ENCODE results near the gene SLC15A2. TPM values are rescaled to one million over a fixed set of nuclear protein-coding genes. Genes with fewer than 3 reads are reported as not detected.

Gene SLC15A2
- total RNA-seq, 1 experiment from 2014 or later: 0.41 TPM

- no peak overlapping the region for H3K4me3 ChIP-seq (ENCODE audit: low read depth in 2 of 2, low read length in 2 of 2)
- no peaks in the 10 kb centered on the region for H3K9me3 ChIP-seq (ENCODE audit: control insufficient read depth, insufficient read depth, low read depth, low read length)
- H3K27ac ChIP-seq (ENCODE audit: low read length): no peak overlapping the region
- BruUV-seq (replicated peaks): no TSS peak
- no peak for ATAC-seq
- in situ Hi-C loops (cut with HindIII; ENCODE audit: low pct_unique_long_range_greater_than_20kb, low sequenced_read_pairs): no loop called here
- ChIA-PET POLR2A (no interaction called here), CTCF (no interaction called here)
- DNase-seq (ENCODE audit: low read depth, low spot score): no peak
- no peaks in the 10 kb centered on the region for H3K27me3 ChIP-seq (ENCODE audit: control insufficient read depth, insufficient read depth, low read length)
- H3K36me3 ChIP-seq (ENCODE audit: control insufficient read depth, insufficient read depth, low read length): no peaks in the 10 kb centered on the region
- TF ChIP-seq CTCF (IDR thresholded peaks at IDR 0.05): no peak
- no peak for TF ChIP-seq REST (IDR thresholded peaks at IDR 0.05; ENCODE audit: insufficient read depth in 1 of 2, low read depth in 2 of 2, low read length in 1 of 2)
- no peak for TF ChIP-seq TCF7L2 (IDR thresholded peaks at IDR 0.05; ENCODE audit: low read depth, low read length)
- TF ChIP-seq SIN3A (IDR thresholded peaks at IDR 0.05; ENCODE audit: borderline replicate concordance, insufficient read depth, low read depth, low read length): no peak
- no peak for TF ChIP-seq POLR2AphosphoS5 (IDR thresholded peaks at IDR 0.05; ENCODE audit: low read depth, low read length)
- intact Hi-C loops (cut with micrococcal nuclease; ENCODE audit: unreplicated experiment): no loop called here
- no peaks in the 10 kb centered on the region for H3K4me1 ChIP-seq (ENCODE audit: control insufficient read depth, insufficient read depth, low read length)
Observed at GRCh38 chr3:121914081-121914998, 20.1 kb downstream of the SLC15A2 start.

DNA sequence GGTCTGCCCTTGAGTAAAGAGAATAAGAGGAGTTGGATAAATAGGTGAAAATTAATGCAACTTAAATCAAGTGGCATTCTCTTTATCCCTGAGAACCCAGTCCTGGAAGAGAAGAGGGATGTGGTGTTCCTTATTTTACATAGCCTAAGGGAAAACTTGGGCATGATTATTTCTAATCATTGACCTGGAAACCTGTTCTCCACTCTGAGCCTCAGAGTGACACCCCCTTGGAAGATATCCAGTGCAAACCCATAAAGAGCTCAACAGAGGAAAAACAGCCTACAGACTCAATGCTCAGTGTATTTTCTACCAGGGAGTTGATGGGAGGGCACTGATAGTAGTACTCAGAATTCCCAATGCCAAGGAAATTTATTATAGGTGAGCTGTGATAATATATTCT lies 22.0 kb downstream of the SLC15A2 start:
- CTCF ChIA-PET: no interaction called here

More for the DNA sequence above, 22.0 kb downstream of the SLC15A2 start:
- in situ Hi-C loops (cut with HindIII; ENCODE audit: low pct_unique_long_range_greater_than_20kb, low sequenced_read_pairs): no loop called here
- POLR2A ChIA-PET: no interaction called here
- H3K36me3 ChIP-seq (ENCODE audit: control insufficient read depth, insufficient read depth, low read length): no peaks in the 10 kb centered on the region
- no peaks in the 10 kb centered on the region for H3K27me3 ChIP-seq (ENCODE audit: control insufficient read depth, insufficient read depth, low read length)
- no peak overlapping the region for H3K27ac ChIP-seq (ENCODE audit: low read length)
- intact Hi-C loops (cut with micrococcal nuclease; ENCODE audit: unreplicated experiment): no loop called here
- H3K4me3 ChIP-seq (ENCODE audit: low read depth in 2 of 2, low read length in 2 of 2): no peak overlapping the region
- no peaks in the 10 kb centered on the region for H3K4me1 ChIP-seq (ENCODE audit: control insufficient read depth, insufficient read depth, low read length)
- no peaks in the 10 kb centered on the region for H3K9me3 ChIP-seq (ENCODE audit: control insufficient read depth, insufficient read depth, low read depth, low read length)
- no TSS peak for BruUV-seq (replicated peaks)
- no peak for DNase-seq (ENCODE audit: low read depth, low spot score)
- no peak for ATAC-seq
- TF ChIP-seq SIN3A (IDR thresholded peaks at IDR 0.05; ENCODE audit: borderline replicate concordance, insufficient read depth, low read depth, low read length) (no peak), POLR2AphosphoS5 (IDR thresholded peaks at IDR 0.05; ENCODE audit: low read depth, low read length) (no peak), TCF7L2 (IDR thresholded peaks at IDR 0.05; ENCODE audit: low read depth, low read length) (no peak), REST (IDR thresholded peaks at IDR 0.05; ENCODE audit: insufficient read depth in 1 of 2, low read depth in 2 of 2, low read length in 1 of 2) (no peak), CTCF (IDR thresholded peaks at IDR 0.05) (no peak)
